Testis (tissue), 2 donors: ENCODE results near the gene GNG2.

Experiments
- CTCF ChIP-seq, 3 experiments: fragments of 450-650 bp in 2 of 3; fragments of 200-600 bp in 1 of 3; sonication (generic) in 1 of 3; IDR thresholded peaks; one replicate each; pipeline ENCODE4 v1.5.1; 2016 to 2019; ENCODE audit warnings: antibody characterized with exemption in 3 of 3, mild to moderate bottlenecking in 2 of 3, moderate library complexity in 1 of 3
- POLR2A ChIP-seq: fragments of 450-650 bp; IDR thresholded peaks from one replicate; pipeline ENCODE4 v1.6.1; 2017; ENCODE audit warnings: antibody characterized with exemption, mild to moderate bottlenecking, moderate library complexity

- TF ChIP-seq CTCF (IDR thresholded peaks at IDR 0.05), result no peak
- TF ChIP-seq POLR2A, result no peak
Measured at GRCh38 chr14:51860164-51860824, at the start of gene GNG2.
